Liver (tissue), 3 donors: ENCODE results near the gene CSTF2T.

ENCODE experiments used
- ATF3 ChIP-seq: IDR thresholded peaks from 2 replicates; pipeline ENCODE4 v1.6.1; 2016; ENCODE audit warnings: antibody characterized with exemption
- CTCF ChIP-seq: fragments of 150-350 bp; IDR thresholded peaks from 2 replicates; pipeline ENCODE4 v1.5.1; 2017; ENCODE audit warnings: improper control_type of control experiment, low read depth, low read length; ENCODE audit not compliant: missing input control
- EGR1 ChIP-seq, 2 donors: IDR thresholded peaks; 2 replicates each; pipeline ENCODE4 v1.6.1; 2016 to 2018; ENCODE audit warnings: antibody characterized with exemption in 2 of 2, low read depth in 2 of 2
- GABPA ChIP-seq, 2 donors: IDR thresholded peaks in 1 of 2; conservative IDR thresholded peaks in 1 of 2; 2 replicates each; pipeline ENCODE4 v1.6.1; 2016; ENCODE audit warnings: antibody characterized with exemption in 2 of 2, mild to moderate bottlenecking in 1 of 2, moderate library complexity in 1 of 2
- JUND ChIP-seq, 2 donors: IDR thresholded peaks; 2 replicates each; pipeline ENCODE4 v1.6.1; 2016; ENCODE audit warnings: antibody characterized with exemption in 2 of 2
- MAX ChIP-seq: IDR thresholded peaks from 2 replicates; pipeline ENCODE4 v1.6.1; 2016; ENCODE audit warnings: antibody characterized with exemption
- NR2F2 ChIP-seq: IDR thresholded peaks from 2 replicates; pipeline ENCODE4 v1.6.1; 2016; ENCODE audit warnings: antibody characterized with exemption
- REST ChIP-seq: IDR thresholded peaks from 2 replicates; pipeline ENCODE4 v1.6.1; 2016; ENCODE audit warnings: antibody characterized with exemption, mild to moderate bottlenecking
- TAF1 ChIP-seq: conservative IDR thresholded peaks from 2 replicates; pipeline ENCODE4 v1.6.1; 2016; ENCODE audit warnings: antibody characterized with exemption, mild to moderate bottlenecking
- YY1 ChIP-seq: IDR thresholded peaks from 2 replicates; pipeline ENCODE4 v1.6.1; 2016; ENCODE audit warnings: antibody characterized with exemption, mild to moderate bottlenecking
- donor health status: healthy.
- donor health status: healthy.

GRCh38 chr10:51668336-51668689 is 31.1 kb downstream of the CSTF2T start:
- TF ChIP-seq CTCF, result no peak
- TF ChIP-seq ATF3, result no peak
- no peak for TF ChIP-seq TAF1
- TF ChIP-seq YY1, result no peak
- TF ChIP-seq MAX, result no peak
- TF ChIP-seq EGR1 (IDR thresholded peaks at IDR 0.05; ENCODE audit: low read depth in 2 of 2), result no peak
- TF ChIP-seq REST, result no peak
- no peak for TF ChIP-seq GABPA (IDR thresholded peaks at IDR 0.05 in 1 of 2, conservative IDR thresholded peaks at IDR 0.05 in 1 of 2)
- TF ChIP-seq NR2F2, result no peak
- no peak for TF ChIP-seq JUND (IDR thresholded peaks at IDR 0.05)
